PC-9 (cell line): ENCODE measurements around the gene GSDME. TPM values are rescaled to one million over a fixed set of nuclear protein-coding genes. Genes with fewer than 3 reads are reported as not detected.
A peak's percentile ranks its signal among the peaks of the same experiment; 100 is the strongest.

Experiments used
- BruUV-seq: library from RNA; stranded (reverse); fragments of 400-500 nt; replicated peaks from 2 replicates; lab custom pipeline; 2021; lab: Mats Ljungman, UMichigan
- CTCF ChIA-PET: fragments of 300-600 bp; sonication (Branson Sonifier 250); formaldehyde crosslinking; loops from one replicate; lab custom pipeline; 2022; ENCODE audit warnings: antibody characterized with exemption; lab: Charles Lee
- POLR2A ChIA-PET: fragments of 300-600 bp; sonication (Branson Sonifier 250); formaldehyde crosslinking; loops from one replicate; lab custom pipeline; 2022; ENCODE audit warnings: antibody characterized with exemption; ENCODE audit not compliant: unreplicated experiment; lab: Charles Lee
- DNase-seq, 2 experiments: peaks; one replicate each; pipeline versions ENCODE4 v3.0.0 to v3.0.0-alpha.2; 2015 to 2022; ENCODE audit warnings: mixed read lengths in 1 of 2
- H2AFZ ChIP-seq: fragments of 200-600 bp; sonication (generic); 2 replicates; pipeline ENCODE4 v1.8.1; 2017; ENCODE audit warnings: antibody characterized with exemption
- H3F3A ChIP-seq: fragments of 200-600 bp; sonication (generic); 2 replicates; pipeline ENCODE4 v1.8.1; 2017; ENCODE audit warnings: antibody characterized with exemption, mild to moderate bottlenecking, low read depth; ENCODE audit not compliant: insufficient read depth
- H3K27ac ChIP-seq: fragments of 200-600 bp; sonication (generic); 2 replicates; pipeline ENCODE4 v1.6.1; 2016; ENCODE audit warnings: mixed run types
- H3K27me3 ChIP-seq: fragments of 200-600 bp; sonication (generic); 2 replicates; pipeline ENCODE4 v1.6.1; 2016; ENCODE audit warnings: low read depth, mixed run types; ENCODE audit not compliant: insufficient read depth
- H3K36me3 ChIP-seq: fragments of 200-600 bp; sonication (generic); 2 replicates; pipeline ENCODE4 v1.6.1; 2016; ENCODE audit warnings: low read depth, mixed run types
- H3K4me1 ChIP-seq: fragments of 200-600 bp; sonication (generic); replicated peaks from 2 replicates; pipeline ENCODE4 v1.6.1; 2016; ENCODE audit warnings: mixed run types; ENCODE audit not compliant: insufficient read depth
- H3K4me2 ChIP-seq: fragments of 200-600 bp; sonication (generic); 2 replicates; pipeline ENCODE4 v1.6.1; 2017; ENCODE audit warnings: mixed run types
- H3K4me3 ChIP-seq: fragments of 200-600 bp; sonication (generic); 2 replicates; pipeline ENCODE4 v1.6.1; 2016; ENCODE audit warnings: mixed run types
- H3K79me2 ChIP-seq: fragments of 200-600 bp; sonication (generic); 2 replicates; pipeline ENCODE4 v1.6.1; 2017; ENCODE audit warnings: low read depth, mixed run types
- H3K9me2 ChIP-seq: fragments of 200-600 bp; sonication (generic); 2 replicates; pipeline ENCODE4 v1.8.1; 2017; ENCODE audit warnings: mild to moderate bottlenecking; ENCODE audit not compliant: insufficient read depth
- H3K9me3 ChIP-seq: fragments of 200-600 bp; sonication (generic); 2 replicates; pipeline ENCODE4 v1.8.1; 2016; ENCODE audit warnings: low read depth; ENCODE audit not compliant: insufficient read depth
- H4K20me1 ChIP-seq: fragments of 200-600 bp; sonication (generic); 2 replicates; pipeline ENCODE4 v1.8.1; 2017; ENCODE audit not compliant: insufficient read depth
- CTCF ChIP-seq: fragments of 200-600 bp; sonication (generic); conservative IDR thresholded peaks from 2 replicates; pipeline ENCODE4 v1.6.1; 2017; ENCODE audit warnings: mixed run types, antibody characterized with exemption, mild to moderate bottlenecking, moderate library complexity
- EZH2 ChIP-seq: fragments of 200-600 bp; sonication (generic); IDR thresholded peaks from 2 replicates; pipeline ENCODE4 v1.8.0; 2017; ENCODE audit warnings: antibody characterized with exemption, low read depth
- intact Hi-C: fragments of 100-400 bp; cut with micrococcal nuclease; formaldehyde crosslinking; loops from one replicate; pipeline ENCODE4 v1.10.0; 2022; ENCODE audit not compliant: unreplicated experiment
- total RNA-seq: library from RNA; stranded (reverse); gene quantifications from 2 replicates; pipeline ENCODE4 v1.2.3, GENCODE V29; 2021

Gene GSDME
- total RNA-seq, 1 experiment from 2014 or later: 11.5 TPM

GRCh38 chr7:24793982-24794648, 36.9 kb upstream of the GSDME start:
- H3K27ac ChIP-seq: no peak overlapping the region
- no peaks in the 10 kb centered on the region for H3K4me1 ChIP-seq
- H4K20me1 ChIP-seq: no peaks in the 10 kb centered on the region
- no peak overlapping the region for H2AFZ ChIP-seq
- H3F3A ChIP-seq: no peaks in the 10 kb centered on the region
- intact Hi-C loops: no loop called here
- DNase-seq: no peak
- no peaks in the 10 kb centered on the region; the same call in 1 of the 2 replicates for H3K36me3 ChIP-seq
- TF ChIP-seq EZH2 (no peak), CTCF (no peak)
- no peaks in the 10 kb centered on the region for H3K9me2 ChIP-seq
- POLR2A ChIA-PET: no interaction called here
- no peaks in the 10 kb centered on the region for H3K79me2 ChIP-seq
- BruUV-seq: no TSS peak
- H3K4me3 ChIP-seq: no peak overlapping the region
- H3K27me3 ChIP-seq: no peaks in the 10 kb centered on the region
- H3K4me2 ChIP-seq: no peak overlapping the region
- CTCF ChIA-PET: no interaction called here
- H3K9me3 ChIP-seq: no peaks in the 10 kb centered on the region

GRCh38 chr7:24788961-24789576, 31.8 kb upstream of the GSDME start:
- Histone ChIP-seq H3K79me2 (no peaks in the 10 kb centered on the region), H3K27ac (no peak overlapping the region), H3K4me3 (no peak overlapping the region), H4K20me1 (no peaks in the 10 kb centered on the region), H3K4me2 (no peak overlapping the region), H3K27me3 (no peaks in the 10 kb centered on the region), H3K4me1 (peaks cover 18% of the 10 kb centered on the region), H2AFZ (no peak overlapping the region), H3K9me3 (no peaks in the 10 kb centered on the region; the same call in 1 of the 2 replicates), H3K9me2 (no peaks in the 10 kb centered on the region), H3K36me3 (no peaks in the 10 kb centered on the region), H3F3A (peaks cover 25% of the 10 kb centered on the region)
- intact Hi-C loops: no loop called here
- POLR2A ChIA-PET: no interaction called here
- BruUV-seq: no TSS peak
- no peak for DNase-seq
- CTCF ChIA-PET: no interaction called here
- no peak for TF ChIP-seq EZH2
- TF ChIP-seq CTCF: no peak

- Histone ChIP-seq H3K79me2 (no peaks in the 10 kb centered on the region), H3K27ac (no peak overlapping the region), H3K9me2 (no peaks in the 10 kb centered on the region), H3K4me1 (peaks cover 18% of the 10 kb centered on the region), H3F3A (peaks cover 25% of the 10 kb centered on the region), H3K27me3 (no peaks in the 10 kb centered on the region), H2AFZ (no peak overlapping the region), H3K9me3 (peaks cover 4% of the 10 kb centered on the region; the same call in 1 of the 2 replicates), H3K36me3 (no peaks in the 10 kb centered on the region), H3K4me3 (no peak overlapping the region), H3K4me2 (no peak overlapping the region), H4K20me1 (no peaks in the 10 kb centered on the region)
- TF ChIP-seq EZH2: no peak
- peak; percentile 73 for TF ChIP-seq CTCF
- BruUV-seq: no TSS peak
- DNase-seq: no peak
- intact Hi-C loops: no loop called here
- ChIA-PET CTCF (no interaction called here), POLR2A (no interaction called here)
Observed at GRCh38 chr7:24788075-24788474, 30.8 kb upstream of the GSDME start.
